ENCODE data around the gene CTNND2.
"Not testable (repeated sequence)": the region's sequence is repeated elsewhere in the genome, so short reads cannot be mapped to it uniquely, and the experiment has no call there.

Gene CTNND2

DNA sequence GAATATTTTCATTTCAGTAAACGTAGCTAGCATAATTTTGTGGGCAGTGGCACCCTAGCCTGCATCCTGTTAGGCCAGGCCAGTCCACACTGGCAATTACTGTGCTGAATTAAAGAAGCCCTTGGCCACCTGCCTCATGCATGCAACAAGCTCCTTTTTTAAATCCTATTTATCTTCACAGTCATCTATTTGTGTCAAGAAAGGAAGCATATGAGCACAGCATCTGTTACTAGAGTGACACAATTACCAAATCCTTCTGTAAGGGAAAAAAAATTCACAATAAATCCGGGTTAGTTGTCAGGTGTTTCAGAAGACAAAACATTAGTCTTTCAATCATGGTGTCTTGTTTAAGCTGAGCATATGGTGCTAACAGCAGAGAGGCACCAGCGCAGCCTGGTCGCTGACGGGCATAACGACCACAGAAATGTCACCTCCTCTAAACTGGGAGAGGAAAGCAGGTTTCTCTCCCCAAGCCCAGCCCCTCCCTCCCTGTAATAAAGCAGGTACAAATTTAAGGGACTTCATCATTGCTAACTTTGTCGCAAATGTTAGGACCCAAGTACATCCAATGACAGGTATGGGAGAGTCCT, 520.6 kb downstream of the CTNND2 start:
- DNase-seq = peak; percentile 84

DNA sequence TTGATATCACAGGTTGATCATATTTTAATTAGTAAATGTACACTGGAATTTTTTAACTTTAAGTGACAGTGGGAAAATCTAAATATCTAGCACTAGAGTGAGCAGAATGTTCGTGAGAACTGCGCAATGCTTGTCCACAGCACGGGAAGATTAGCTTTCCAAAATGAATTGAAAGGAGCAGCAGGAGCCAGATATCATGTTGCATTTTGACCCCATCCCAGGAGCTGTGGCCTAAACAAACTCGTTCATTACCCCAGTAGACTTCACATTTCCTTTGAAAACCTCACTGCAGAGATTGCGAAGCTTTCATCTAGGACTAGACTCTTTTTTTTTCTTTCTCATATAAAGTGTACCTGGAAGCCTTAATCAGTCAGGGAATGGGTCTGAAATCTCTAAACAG, 525.8 kb downstream of the CTNND2 start:
- peak; percentile 51 for DNase-seq

DNA sequence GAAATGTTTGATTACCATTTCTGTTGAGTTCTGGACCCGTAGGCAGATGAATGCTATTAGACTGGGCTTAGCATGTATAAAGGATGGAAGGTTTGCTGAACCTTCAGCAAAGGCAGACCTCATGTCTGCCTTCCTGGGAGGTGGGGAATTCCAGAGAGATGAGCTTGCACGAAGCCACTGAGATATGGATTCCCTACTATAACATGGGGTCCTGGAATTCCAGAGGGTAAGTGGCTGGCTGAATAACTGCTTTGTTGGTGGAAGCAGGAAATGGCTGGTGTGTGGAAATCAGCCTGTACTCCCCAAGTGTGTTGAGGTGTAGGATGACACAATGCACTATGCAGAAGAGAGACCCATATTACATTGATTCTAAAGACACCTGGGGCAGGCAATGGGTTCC, 526.4 kb downstream of the CTNND2 start:
- no peak for DNase-seq

DNA sequence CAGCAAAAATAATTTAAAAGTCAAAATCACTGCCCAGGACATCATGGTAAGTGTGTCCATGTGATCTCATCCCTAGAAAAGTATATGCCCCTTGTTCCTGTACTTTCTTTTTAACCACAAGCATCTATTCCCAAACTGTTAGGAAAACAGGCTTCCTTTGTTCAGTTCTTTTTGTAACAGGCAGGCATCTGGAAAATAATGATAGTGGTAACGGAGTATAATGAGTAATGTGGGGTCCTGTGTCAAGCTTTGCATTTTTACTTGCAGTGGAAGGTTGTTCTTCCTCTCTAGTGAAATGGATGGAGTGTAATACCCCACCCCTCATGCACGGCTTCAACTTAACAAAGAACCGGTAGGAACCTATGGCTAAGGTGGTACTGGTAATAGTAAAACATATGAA, 532.1 kb downstream of the CTNND2 start:
- no peak for DNase-seq

DNA sequence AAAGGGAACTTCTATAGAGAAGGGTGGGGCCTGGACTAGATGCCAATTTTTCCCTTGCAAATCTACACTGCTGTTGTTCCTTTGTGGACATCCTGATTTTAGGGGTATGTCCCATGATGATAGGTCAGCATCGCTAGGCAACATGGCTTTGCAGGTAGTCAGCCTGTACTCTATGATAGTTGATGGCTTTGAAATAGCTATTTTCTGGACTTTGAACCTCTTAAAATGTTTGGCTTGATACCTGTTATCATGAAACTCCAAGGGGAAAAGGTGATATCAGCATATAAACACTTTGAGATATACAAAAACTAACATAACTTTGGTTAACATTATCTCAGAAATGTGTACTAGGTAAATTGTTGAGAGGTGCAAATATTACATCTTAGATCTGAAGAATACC, 533.2 kb downstream of the CTNND2 start:
- DNase-seq = no peak

DNA sequence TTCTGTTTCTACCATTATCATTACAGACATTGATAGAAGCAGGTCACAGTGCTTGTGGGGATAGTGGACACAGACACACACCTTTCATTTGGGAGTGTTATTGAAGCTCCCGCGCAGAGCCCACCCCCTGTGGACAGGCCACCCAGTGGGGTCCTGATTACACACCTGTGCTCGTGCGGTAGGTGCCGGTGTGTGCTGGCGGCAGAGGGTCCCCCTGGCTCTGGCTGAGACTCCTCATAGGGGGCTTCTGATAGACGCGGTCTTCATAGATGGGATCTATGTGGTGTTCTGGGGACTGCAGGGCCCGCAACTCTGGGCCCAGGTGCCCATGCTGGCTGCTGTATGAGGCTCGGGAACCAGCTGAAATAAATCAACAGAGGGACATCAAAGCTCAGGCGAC, 539.7 kb downstream of the CTNND2 start:
- DNase-seq = no peak

DNA sequence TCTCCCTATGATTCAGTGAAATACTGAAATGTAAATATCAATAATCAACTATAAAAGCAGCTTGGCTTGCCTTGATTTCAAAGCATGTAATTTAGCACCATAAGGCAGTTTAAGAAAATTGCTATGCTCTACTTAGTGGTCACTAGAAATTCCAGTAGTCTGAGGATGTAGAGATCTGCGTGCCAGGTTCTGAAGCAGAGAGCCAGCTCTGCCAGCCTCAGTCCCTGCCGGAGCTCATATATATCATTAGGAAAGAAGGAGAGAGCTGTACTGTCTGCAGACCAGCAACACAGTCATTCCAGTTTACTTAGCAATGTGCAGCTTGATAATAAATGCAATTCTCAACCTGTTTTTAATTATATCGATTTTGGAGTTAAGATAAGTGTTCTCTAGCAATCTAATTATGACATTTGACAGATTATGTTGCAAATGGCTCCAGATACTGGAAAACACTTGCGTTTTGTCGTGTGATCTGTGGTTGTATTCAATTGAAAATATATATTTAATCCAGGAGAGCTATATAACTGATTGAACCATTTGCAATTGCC, 540.5 kb downstream of the CTNND2 start:
- no peak for DNase-seq

DNA sequence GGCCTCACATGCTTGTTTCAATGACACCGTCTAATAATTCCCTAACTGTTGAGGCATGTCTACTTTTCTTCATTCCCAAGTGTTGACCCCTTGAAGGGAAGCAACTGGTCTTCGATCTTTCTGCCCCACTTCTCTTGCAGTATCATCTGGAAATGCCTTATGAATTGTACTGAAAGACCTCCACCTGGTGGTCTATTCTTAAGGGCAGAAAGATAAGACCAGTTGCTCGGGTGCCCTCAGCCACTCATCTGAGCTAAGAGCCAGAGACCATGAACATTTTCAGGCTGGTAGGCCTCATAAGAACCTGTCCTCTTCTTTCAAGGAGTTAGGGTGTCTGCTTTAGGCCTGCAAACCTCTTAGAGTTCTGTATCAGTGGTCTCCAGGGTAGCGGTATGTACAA, 542.5 kb downstream of the CTNND2 start:
- DNase-seq = no peak

DNA sequence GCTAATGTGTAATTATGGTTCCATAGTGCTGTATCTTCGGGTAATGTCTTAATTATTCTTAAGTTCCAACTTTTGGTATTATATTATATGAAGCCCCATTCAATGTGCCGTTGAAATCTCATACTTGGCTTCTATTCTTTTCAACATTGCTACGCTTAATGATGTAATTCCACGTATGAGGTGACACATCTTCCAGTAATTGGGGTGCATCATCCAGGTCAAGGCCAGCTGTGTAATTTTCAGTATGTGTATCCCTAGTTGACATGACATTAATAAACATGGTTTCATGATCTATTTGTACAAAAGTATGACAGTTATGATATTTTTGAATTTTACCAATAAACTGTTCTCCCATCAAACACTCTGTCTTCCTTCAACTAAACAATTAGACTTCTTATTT, 546.3 kb downstream of the CTNND2 start:
- DNase-seq = no peak

DNA sequence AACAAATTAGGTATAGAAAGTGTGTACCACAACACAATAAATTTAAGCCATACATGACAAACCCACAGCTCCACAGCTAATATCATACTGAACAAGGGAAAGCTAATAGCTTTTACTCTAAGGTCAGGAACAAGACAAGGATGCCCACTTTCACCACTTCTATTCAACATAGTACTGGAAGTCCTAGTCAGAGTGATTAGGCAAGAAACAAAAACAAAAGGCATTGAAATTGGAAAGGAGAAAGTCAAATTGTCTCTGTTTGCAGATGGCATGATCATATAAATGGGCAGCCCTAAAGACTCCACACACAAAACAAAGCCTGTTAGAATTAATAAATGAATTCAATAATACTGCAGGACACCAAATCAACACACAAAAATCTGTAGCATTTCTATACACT, 548.8 kb downstream of the CTNND2 start:
- DNase-seq = no peak

DNA sequence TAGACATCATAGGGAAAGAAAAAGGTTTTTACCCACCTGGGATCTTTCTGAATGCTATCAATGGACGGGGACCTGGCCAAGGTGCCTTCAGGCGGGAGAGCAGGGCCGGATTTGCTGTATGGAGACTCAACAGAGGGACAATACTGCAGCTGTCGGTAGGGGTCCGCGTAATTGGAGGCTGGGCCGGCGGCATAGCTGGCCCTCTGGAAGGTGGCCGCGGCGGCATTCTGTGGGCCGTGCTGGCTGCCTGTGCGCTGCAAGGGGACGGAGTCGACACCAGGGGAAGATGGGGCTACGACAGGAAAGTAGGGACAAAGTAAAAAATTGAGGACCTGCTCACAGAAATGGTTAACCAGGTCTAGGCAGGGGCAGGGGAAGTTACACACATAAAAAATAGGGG, 557.9 kb downstream of the CTNND2 start:
- DNase-seq = no peak

DNA sequence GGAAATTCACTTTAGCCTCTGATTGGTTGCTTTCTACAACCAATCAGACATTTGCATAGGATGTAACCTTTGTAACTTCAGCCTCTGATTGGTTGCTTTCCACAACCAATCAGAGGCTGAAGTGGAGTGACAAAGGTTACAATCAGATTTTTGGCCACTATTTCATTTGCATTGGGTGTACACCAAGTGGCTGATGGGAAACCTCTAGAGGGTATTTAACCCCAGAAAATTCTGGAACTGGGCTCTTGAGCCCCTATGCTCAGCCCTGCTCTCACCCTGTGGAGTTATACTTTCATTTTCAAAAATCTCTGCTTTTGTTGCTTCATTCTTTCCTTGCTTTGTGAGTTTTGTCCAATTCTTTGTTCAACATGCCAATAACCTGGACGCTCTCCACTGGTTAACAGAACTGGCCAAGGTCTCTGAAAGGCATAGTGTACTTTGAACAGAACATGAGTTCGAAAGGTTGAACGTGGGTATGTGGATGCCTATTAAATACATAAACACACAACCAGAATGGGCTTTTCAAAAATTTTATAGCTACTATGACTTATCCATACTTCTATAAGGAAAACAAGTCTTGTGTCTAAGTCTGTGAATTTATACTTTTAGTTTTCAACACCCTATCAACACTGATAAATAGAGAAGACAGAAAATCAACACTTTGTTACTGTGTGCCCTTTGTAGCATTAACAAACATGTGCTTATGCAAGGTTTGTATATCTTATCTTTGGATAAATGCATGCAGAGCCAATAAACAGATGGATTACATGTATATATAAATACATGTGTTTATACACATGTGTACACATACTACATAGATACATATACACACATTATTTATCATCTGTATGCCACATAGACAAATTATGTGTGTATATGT, 568.1 kb downstream of the CTNND2 start:
- DNase-seq = no peak

DNA sequence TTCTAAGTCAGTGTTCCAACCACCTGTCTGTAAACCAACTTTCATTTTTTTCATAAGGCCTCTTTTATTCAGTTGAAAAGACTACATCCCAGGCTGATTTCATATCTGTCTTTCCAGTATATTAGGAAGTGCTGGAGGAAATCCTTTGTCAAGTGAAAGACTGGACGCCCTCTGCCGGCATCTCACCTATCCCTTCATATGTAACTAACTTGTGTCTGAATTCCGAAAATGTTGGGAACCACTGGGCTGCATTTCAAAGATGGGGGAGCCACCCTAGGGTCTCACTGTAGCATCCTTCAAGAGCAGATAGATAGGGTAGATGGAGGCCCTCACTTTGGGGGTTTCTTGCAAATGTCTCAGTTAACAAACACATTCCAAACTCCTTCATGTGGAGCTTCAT, 569.8 kb downstream of the CTNND2 start:
- DNase-seq = no peak

DNA sequence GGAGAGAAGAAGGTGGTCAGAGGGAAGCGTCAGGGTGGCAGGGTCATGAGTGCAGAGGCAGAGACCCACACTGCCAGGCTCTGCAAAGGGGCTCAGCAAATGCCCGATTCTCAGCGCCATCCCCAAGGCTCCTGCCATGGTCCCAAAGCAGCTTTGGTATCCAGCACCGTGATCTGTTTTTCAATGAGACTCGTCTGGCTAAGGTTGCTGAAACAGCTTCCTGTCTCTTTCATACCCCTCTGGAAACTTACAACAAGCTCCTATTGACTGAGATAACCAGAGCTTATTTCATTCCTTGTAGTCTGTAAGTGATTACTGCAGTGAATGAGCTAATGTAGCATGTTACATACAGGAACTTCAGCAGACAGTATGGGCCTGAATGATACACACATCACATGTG, 574.6 kb downstream of the CTNND2 start:
- no peak for DNase-seq

DNA sequence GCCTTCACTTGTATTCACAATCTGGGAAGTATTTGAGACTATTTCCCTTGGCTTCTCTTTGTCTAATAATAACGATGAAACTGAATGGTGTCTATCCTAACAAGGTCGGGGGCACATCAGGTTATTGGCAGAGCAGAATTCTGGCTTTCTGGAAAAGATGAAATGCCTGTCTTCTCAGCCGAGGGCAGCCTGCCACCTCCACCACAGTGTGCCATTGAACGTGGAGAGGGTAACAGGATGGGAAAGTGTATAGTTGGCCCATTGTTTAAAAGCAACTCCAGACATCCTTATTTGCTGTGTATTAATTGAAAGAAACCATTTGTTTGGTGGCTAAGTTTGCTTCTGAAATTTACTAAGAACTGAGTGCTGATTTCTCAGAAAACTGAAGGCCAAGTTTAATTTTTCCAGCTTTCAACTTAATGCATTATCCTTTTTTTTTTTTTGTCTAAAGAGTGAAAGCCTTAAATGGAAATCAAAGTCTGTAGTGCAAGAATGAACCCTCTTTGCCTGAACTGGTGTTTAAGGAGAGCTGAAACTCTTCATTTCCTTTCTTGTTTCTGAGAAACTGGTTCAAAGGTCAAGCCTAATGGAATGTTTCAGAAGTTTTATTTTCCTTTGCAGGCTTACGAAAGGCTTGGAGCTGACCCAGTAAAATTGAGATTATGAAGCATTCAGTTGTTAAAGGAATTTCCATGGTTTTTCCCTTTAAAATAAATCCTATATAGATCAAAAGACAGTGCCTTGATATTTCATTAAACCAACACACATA, 579.5 kb downstream of the CTNND2 start:
- no peak for DNase-seq

DNA sequence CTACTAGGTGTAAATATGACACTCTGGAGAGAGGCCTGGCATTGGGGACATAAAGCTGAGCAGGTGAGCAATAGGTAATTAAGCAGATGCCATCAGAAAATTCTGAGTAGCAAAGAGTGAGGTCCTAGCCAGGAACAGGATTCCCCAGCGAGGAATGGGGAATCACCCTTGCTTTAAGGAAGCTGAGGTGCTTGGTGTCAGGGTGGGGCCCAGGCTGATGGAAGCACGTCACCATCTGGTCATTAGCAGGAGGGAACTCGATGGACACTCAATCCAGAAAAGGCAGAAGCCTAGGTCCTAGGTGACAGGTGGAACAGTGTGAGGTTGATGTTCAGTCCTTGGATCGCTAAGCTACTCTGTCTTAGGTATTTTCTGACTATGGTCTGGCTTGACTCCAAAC, 580.5 kb downstream of the CTNND2 start:
- DNase-seq = no peak

DNA sequence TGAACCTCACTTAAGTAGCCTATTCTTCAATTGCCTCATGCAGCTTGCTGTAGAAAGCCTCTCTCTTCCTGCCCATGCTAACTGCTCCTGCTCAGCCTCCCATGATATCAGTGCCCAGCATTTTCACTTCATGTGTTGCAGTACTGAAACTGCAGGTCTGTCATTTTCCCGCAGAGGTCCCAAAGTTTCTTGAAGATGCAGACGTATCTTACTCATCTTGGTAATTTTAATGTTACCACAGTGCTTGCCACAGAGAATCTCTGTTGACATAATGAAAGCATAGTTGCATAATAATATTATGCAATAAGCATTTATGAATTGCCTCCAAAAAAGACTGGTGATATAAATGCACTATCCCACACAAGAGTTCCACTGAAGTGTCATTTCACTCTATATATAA, 582.1 kb downstream of the CTNND2 start:
- no peak for DNase-seq

DNA sequence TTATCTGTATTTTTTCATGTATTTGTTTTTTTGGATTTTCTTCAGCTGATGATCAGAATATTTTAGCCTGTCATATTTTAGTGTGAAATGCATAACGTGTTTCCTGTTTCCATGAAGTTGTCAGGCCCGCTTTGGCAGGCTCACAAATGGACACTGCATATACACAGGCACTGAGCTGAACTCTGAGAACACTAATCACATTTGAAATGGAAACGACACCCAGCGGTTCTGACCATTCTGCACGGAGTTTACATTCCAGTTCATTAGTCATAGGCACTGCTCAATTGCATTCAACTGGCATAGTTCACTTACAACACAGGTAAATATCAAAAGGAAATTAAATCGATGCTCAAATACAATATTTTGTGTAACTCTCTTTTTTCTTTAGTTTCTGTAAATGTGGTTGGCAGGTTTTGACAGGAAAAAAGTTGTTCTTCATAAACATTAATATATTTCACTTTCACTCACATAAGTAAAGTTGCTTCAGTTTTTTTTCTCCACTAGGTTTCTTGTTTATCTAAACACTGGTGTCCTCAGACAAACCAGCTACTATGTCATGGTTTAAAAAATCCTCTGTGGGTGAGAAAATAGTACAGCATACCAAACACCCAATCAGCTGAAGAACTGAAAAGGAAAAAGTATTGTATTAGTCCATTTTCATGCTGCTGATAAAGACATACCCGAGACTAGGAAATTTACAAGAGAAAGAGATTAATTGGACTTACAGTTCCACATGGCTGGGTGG, 584.2 kb downstream of the CTNND2 start:
- DNase-seq = no peak

DNA sequence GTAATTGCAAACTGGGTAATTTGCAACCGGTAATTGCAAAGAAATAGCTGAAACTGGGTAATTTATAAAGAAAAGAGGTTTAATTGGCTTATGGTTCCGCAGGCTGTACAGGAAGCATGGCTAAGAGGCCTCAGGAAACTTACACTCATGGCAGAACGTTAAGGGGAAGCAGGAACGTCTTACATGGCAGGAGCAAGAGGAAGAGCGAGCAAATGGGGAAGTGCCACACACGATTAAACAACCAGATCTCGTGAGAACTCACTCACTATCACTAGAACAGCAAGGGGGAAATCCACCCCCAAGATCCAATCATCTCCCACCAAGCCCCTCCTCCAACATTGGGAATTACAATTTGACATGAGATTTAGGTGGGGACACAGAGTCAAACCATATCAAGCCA, 590.6 kb downstream of the CTNND2 start:
- DNase-seq = not testable (repeated sequence)

DNA sequence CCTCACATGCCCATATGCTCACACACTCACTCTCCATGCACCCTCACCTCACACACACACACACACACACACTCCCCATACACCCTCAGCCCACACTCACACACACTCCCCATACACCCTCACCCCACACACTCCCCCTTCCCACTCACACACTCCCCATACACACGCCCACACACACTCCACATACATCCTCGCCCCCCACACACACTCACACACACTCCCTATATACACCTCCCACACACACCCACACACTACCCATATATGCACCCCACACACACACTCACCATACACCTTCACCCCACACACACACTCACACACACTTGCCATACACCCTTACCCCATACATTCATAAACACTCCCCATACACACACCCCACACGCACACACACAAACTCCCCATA, 592.5 kb downstream of the CTNND2 start:
- no peak for DNase-seq

DNA sequence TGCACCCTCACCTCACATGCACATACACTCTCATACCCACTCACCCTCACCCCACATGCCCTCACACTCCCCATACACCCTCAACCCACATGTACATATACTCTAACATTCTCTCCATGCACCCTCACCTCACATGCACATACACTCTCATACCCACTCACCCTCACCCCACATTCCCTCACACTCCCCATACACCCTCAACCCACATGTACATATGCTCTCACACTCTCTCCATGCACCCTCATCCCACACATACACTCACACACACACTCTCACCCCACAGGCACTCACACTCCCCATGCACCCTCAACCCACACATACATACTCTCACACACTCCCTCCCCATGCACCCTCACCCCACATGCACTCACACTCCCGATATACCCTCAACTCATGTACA, 593.0 kb downstream of the CTNND2 start:
- no peak for DNase-seq

DNA sequence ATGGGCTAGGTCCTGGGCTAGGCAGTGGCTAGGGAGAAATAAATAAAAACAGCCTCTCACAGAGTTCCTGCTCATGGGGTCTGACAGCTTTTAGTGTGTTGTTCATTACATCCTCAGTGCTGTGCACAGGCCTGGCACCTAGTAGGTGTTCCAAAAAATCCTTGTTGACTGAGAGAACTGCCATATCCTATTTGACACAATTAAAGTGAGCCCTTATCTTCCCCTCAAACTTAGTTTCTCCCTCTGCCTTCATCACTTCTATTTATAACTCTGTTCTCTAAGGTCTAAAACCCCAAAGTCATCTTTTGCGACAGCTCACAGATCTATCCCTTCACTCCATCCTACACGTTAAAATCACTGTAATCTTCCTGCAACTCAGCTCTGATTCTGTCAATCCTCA, 594.1 kb downstream of the CTNND2 start:
- DNase-seq = no peak

DNA sequence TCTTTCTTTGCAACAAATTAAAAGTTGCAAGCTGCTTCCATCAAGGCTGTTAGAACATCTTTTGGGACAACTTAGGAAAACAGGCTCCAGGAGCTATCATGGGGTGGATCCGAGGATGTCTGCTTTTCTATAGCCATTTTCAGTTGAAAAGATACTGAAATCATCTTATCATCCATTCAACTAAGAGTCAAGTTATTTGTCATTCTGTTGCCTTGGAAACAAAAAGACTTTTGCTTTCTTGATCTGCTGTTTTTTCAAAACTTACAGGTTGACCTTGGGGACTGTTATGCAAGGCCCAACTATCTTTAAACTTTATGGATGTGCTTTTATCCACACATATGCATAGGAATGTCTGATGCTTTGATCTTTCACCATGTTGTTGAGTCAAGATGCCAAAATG, 597.9 kb downstream of the CTNND2 start:
- no peak for DNase-seq

All from NCI-H69 (cell line).